Measurements from ENCODE around the gene ARAP1.

The ARAP1 gene

GRCh38 chr11:72681226-72682153 is 70.7 kb downstream of the ARAP1 start:
- no peaks in the 10 kb centered on the region for H3K9me3 ChIP-seq (ENCODE audit: insufficient read depth, low read depth, low read length)

DNA sequence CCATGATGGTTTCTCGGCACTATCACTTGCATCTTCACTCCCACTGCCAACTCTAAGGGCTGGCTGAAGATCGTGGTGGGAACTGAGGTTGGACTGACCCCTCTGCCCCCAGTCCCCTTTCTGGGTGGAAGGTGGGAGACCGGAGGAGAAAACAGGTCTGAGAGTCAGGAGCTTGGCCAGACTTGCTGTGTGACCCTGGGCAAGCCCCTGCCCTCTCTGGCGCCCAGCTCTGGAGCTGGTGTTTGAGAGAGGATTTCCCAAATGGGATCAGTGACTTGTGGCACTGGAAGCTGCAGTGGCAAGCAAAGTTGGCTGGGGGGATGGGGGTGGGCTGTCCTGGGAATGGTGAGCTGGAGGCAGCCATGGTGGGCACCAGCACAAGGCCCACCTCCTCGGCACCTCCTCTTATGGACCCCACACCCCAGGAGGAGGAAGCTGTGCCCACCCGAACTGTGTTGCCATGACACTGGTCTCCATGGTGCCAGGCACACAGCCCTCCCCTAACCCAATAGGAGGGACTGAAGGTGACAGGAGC is 71.5 kb downstream of the ARAP1 start:
- H3K36me3 ChIP-seq (ENCODE audit: insufficient read depth, low read depth, low read length) = peaks cover 11% of the 10 kb centered on the region; the same call in 1 of the 2 replicates
- no peaks in the 10 kb centered on the region for H3K9me3 ChIP-seq (ENCODE audit: insufficient read depth, low read depth, low read length)
- no peaks in the 10 kb centered on the region; the same call in 1 of the 2 replicates for H3K4me1 ChIP-seq (ENCODE audit: insufficient read depth, low read length)
- H3K9ac ChIP-seq (ENCODE audit: low read depth, low read length) = no peak overlapping the region
- H3K4me3 ChIP-seq (ENCODE audit: low read length) = no peak overlapping the region
- H3K27ac ChIP-seq (ENCODE audit: low read length) = no peak overlapping the region
- peaks cover 53% of the 10 kb centered on the region for H3K27me3 ChIP-seq (ENCODE audit: insufficient read depth, low read length)

More at GRCh38 chr11:72681226-72682153, 70.7 kb downstream of the ARAP1 start:
- Histone ChIP-seq H3K27ac (ENCODE audit: low read length) (no peak overlapping the region), H3K9ac (ENCODE audit: low read depth, low read length) (no peak overlapping the region), H3K36me3 (ENCODE audit: insufficient read depth, low read depth, low read length) (peaks cover 16% of the 10 kb centered on the region), H3K27me3 (ENCODE audit: insufficient read depth, low read length) (peaks cover 45% of the 10 kb centered on the region), H3K4me1 (ENCODE audit: insufficient read depth, low read length) (no peaks in the 10 kb centered on the region; the same call in 1 of the 2 replicates), H3K4me3 (ENCODE audit: low read length) (no peak overlapping the region)

GRCh38 chr11:72679869-72680268 is 72.3 kb downstream of the ARAP1 start:
- Histone ChIP-seq H3K4me3 (ENCODE audit: low read length) (no peak overlapping the region), H3K27ac (ENCODE audit: low read length) (no peak overlapping the region), H3K9me3 (ENCODE audit: insufficient read depth, low read depth, low read length) (no peaks in the 10 kb centered on the region), H3K9ac (ENCODE audit: low read depth, low read length) (no peak overlapping the region), H3K4me1 (ENCODE audit: insufficient read depth, low read length) (no peaks in the 10 kb centered on the region; the same call in 1 of the 2 replicates), H3K27me3 (ENCODE audit: insufficient read depth, low read length) (peaks cover 61% of the 10 kb centered on the region), H3K36me3 (ENCODE audit: insufficient read depth, low read depth, low read length) (peaks cover 5% of the 10 kb centered on the region; the same call in 1 of the 2 replicates)

DNA sequence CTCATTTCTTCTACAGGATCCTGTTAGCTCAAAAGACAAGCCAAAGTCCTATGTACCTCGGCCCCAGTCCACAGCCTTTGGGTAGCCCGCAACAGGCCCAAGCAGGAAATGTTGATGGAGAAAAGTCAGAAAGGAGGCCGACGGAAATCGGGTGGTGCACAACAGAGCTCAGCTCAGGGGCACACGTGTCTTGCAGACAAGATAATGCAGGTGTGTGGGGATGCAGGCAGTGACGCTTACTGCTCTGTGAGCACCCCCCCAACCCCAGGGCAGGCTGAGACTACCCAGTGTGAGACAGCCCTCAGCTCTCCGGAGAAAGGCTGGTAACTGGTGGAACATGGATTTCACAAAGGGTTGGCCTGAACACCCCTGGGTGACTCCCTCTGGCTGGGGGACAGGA is 73.7 kb downstream of the ARAP1 start:
- Histone ChIP-seq H3K27me3 (ENCODE audit: insufficient read depth, low read length) (peaks cover 75% of the 10 kb centered on the region), H3K4me3 (ENCODE audit: low read length) (no peak overlapping the region), H3K9me3 (ENCODE audit: insufficient read depth, low read depth, low read length) (no peaks in the 10 kb centered on the region), H3K36me3 (ENCODE audit: insufficient read depth, low read depth, low read length) (peaks cover 4% of the 10 kb centered on the region; the same call in 1 of the 2 replicates), H3K9ac (ENCODE audit: low read depth, low read length) (no peak overlapping the region), H3K4me1 (ENCODE audit: insufficient read depth, low read length) (no peaks in the 10 kb centered on the region; the same call in 1 of the 2 replicates), H3K27ac (ENCODE audit: low read length) (no peak overlapping the region)

DNA sequence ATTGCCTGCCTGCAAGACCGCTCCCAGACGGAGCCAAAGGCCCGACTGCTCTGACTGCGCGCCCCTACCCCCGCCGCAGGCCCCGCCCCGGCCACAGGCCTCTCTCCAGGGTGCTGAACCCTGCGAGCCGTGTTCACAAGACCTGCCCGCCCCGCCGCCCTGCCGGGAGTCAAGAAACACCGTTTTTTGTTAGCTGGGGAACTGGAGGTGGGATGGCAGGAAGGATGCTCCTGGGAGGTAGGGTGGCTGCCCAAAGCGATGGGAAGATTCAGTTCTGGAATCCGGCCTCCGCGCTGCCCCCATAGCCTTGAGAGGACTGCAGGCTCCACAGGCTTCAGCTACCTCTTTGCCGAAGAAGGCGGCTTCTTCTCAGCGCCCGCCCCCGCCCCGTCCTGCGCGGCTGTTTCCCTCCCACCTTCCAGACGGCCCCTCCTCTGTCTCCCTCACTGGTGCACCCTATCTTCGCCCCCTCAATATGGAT is 75.3 kb downstream of the ARAP1 start:
- no peak overlapping the region for H3K9ac ChIP-seq (ENCODE audit: low read depth, low read length)
- H3K27ac ChIP-seq (ENCODE audit: low read length) = no peak overlapping the region
- peaks cover 90% of the 10 kb centered on the region for H3K27me3 ChIP-seq (ENCODE audit: insufficient read depth, low read length)
- H3K36me3 ChIP-seq (ENCODE audit: insufficient read depth, low read depth, low read length) = no peaks in the 10 kb centered on the region
- H3K4me3 ChIP-seq (ENCODE audit: low read length) = peak overlapping the region; percentile 33; the same call in 1 of the 2 replicates
- H3K4me1 ChIP-seq (ENCODE audit: insufficient read depth, low read length) = no peaks in the 10 kb centered on the region; the same call in 1 of the 2 replicates
- no peaks in the 10 kb centered on the region for H3K9me3 ChIP-seq (ENCODE audit: insufficient read depth, low read depth, low read length)

DNA sequence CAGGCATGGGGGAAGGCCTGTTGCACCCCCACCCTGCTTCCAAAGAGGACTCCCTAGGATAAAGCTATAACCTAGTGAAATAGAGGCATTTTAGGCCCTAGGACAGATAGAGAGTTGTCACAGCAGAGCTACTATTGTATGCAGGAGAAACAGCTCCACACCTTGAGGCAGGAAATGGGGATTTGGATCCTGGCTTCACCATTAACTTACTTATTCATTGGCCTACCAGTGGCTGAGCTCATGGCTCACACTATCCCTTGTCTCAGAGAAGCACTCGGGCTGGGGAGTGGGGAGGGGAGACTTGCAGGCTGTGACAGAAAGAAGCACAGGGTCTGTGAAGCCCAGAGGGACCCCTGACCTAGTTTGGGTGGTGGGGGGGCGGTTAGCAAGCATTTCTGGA is 77.0 kb downstream of the ARAP1 start:
- H3K27ac ChIP-seq (ENCODE audit: low read length) = no peak overlapping the region
- H3K4me1 ChIP-seq (ENCODE audit: insufficient read depth, low read length) = no peaks in the 10 kb centered on the region; the same call in 1 of the 2 replicates
- H3K9me3 ChIP-seq (ENCODE audit: insufficient read depth, low read depth, low read length) = no peaks in the 10 kb centered on the region
- H3K27me3 ChIP-seq (ENCODE audit: insufficient read depth, low read length) = peaks cover 90% of the 10 kb centered on the region
- no peak overlapping the region for H3K4me3 ChIP-seq (ENCODE audit: low read length)
- no peak overlapping the region for H3K9ac ChIP-seq (ENCODE audit: low read depth, low read length)
- no peaks in the 10 kb centered on the region for H3K36me3 ChIP-seq (ENCODE audit: insufficient read depth, low read depth, low read length)

DNA sequence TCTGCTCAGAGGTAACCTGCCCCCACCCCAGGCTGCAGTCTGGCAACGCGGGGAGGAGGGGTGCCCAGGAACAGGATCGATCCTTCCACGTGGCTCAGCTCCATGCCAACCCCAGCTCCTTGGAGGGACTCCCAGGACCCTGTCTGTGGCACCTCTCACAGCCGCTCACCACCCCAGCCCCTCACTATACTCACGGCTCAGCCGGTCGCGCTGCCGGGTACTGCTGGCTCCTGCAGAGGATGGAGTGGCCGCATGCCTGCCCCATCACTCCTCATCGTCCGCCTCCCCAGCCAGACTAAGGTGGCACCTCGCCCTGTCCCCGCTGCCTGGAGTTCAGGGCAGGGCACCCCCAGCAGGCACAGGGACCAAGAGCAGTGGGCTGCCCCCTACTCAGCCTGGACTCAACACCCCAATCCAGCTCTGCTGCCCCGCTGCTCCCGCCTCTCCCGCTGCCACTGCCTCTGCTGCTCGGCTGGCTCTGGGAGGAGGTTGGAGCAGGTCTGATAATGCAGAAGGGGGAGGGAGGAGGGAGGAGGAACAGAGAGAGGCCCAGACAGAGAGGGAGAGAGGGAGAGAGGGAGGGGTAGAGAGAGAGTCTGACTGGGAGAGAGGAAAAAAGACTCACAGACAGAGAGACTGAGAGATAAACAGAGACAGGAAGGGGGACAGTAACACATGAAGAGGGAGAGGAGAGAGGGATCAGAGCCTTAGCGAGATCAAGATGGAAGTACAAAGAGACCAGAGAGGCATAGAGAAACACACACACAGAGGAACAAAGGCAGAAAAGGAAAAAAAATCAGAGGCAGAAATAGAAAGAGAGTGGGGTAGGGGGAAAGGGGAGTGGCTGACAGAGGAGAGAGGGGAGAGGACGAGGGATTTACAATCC is 78.0 kb downstream of the ARAP1 start, which contains the start of gene PDE2A:
Gene PDE2A, minus strand, starts transcription at position 480 of the 886 bp plus-strand sequence. Its CDS starts 215 bp downstream, at position 265.
- Histone ChIP-seq H3K4me1 (ENCODE audit: insufficient read depth, low read length) (no peaks in the 10 kb centered on the region; the same call in 1 of the 2 replicates), H3K9ac (ENCODE audit: low read depth, low read length) (no peak within 1 kb of the TSS), H3K27ac (ENCODE audit: low read length) (no peak within 1 kb of the TSS), H3K9me3 (ENCODE audit: insufficient read depth, low read depth, low read length) (no peaks in the 10 kb centered on the region), H3K4me3 (ENCODE audit: low read length) (peak within 1 kb of the TSS; percentile 56; the same call in 1 of the 2 replicates), H3K27me3 (ENCODE audit: insufficient read depth, low read length) (peaks cover 80% of the 10 kb centered on the region), H3K36me3 (ENCODE audit: insufficient read depth, low read depth, low read length) (no peaks in the 10 kb centered on the region)

DNA sequence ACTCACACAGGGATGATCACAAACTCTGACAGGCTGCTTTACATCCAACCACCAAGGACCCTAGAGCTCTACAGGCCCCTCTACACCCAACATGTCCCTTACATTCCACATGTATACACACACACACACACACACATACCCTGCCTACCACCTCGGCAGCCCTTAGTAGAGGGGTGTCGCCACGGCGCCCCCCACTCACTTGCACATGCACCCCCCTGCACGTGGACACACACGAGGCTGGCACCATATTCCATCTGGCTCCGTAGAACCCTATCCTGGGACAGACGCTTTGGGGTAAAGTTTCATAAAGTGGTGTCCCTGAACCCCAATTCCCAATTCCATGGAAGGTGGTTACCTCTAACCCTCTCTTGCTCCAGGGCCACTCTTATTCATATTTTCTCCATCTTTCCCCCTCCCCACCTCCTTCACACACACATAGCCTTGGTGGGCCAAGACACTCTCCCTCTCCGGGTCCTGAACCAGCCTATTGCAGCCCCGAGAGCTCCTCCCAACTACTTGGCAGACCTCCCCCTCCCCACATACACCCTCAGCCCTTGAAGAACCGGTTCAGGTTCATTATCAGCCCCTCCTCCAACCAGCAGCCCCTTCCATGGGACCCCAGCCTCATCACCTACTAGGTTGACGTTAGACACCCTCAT is 78.8 kb downstream of the ARAP1 start:
- H3K4me3 ChIP-seq (ENCODE audit: low read length) = peak overlapping the region; percentile 56; the same call in 1 of the 2 replicates
- H3K27ac ChIP-seq (ENCODE audit: low read length) = no peak overlapping the region
- H3K9me3 ChIP-seq (ENCODE audit: insufficient read depth, low read depth, low read length) = no peaks in the 10 kb centered on the region
- H3K4me1 ChIP-seq (ENCODE audit: insufficient read depth, low read length) = no peaks in the 10 kb centered on the region; the same call in 1 of the 2 replicates
- peaks cover 72% of the 10 kb centered on the region for H3K27me3 ChIP-seq (ENCODE audit: insufficient read depth, low read length)
- no peaks in the 10 kb centered on the region for H3K36me3 ChIP-seq (ENCODE audit: insufficient read depth, low read depth, low read length)
- H3K9ac ChIP-seq (ENCODE audit: low read depth, low read length) = no peak overlapping the region

DNA sequence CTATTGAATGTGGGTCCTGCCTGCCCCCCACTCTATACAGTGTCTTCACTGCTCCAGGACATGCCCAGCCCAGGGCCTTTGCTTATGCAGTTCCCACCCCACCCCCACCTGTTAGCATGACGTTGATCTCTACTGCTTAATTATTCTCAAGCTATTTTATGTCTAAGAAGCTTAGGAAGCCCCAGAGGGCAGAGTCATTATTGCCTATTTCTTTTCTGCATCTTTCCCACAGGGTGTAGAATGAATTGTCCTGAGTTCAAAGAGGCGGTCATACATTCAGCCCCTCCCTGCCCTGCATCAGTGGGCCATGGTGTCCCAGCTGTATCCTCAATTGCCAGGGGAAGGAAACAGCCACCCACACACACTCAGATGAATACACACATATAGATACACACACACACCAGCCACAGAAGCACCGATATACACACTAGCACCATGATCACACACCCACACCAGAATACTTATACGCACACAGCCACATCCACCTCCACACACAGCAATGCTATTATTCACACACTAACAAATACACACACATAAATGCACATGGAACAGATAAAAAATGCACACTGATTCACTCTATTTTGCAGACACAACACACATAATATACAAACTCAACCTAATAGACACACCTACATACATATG is 79.5 kb downstream of the ARAP1 start:
- no peak overlapping the region for H3K9ac ChIP-seq (ENCODE audit: low read depth, low read length)
- H3K4me1 ChIP-seq (ENCODE audit: insufficient read depth, low read length) = no peaks in the 10 kb centered on the region; the same call in 1 of the 2 replicates
- H3K4me3 ChIP-seq (ENCODE audit: low read length) = no peak overlapping the region
- H3K27ac ChIP-seq (ENCODE audit: low read length) = no peak overlapping the region
- H3K9me3 ChIP-seq (ENCODE audit: insufficient read depth, low read depth, low read length) = peaks cover 3% of the 10 kb centered on the region; the same call in 1 of the 2 replicates
- no peaks in the 10 kb centered on the region for H3K36me3 ChIP-seq (ENCODE audit: insufficient read depth, low read depth, low read length)
- H3K27me3 ChIP-seq (ENCODE audit: insufficient read depth, low read length) = peaks cover 65% of the 10 kb centered on the region
